K562 (cell line): ENCODE measurements around the gene SYT6. TPM values are rescaled to one million over a fixed set of nuclear protein-coding genes. Genes with fewer than 3 reads are reported as not detected.

ENCODE experiments used
- ATAC-seq: fragments of 200-7000 bp; cut with Tn5 transposase; 3 replicates; pipeline ENCODE4 v1.9.1; 2020; ENCODE audit warnings: moderate library complexity
- BruUV-seq: library from RNA; stranded (reverse); fragments of 400-500 nt; replicated peaks from 2 replicates; lab custom pipeline; 2021; lab: Mats Ljungman, UMichigan
- CTCF ChIA-PET: fragments of 300-600 bp; formaldehyde crosslinking; extraction: SDS; loops from one replicate; lab custom pipeline; 2021; ENCODE audit warnings: low intra/inter-chr PET ratio; lab: Yijun Ruan, JAX
- POLR2A ChIA-PET: fragments of 300-600, 350-650 bp; sonication (Branson Sonifier 250); formaldehyde crosslinking; extraction: SDS; loops from one replicate; lab custom pipeline; 2021; ENCODE audit warnings: antibody characterized with exemption, inconsistent platforms; lab: Yijun Ruan, JAX
- DNase-seq, 4 experiments: peaks; one replicate each; pipeline versions ENCODE4 v3.0.0 to v3.0.0-alpha.2; 2011 to 2018; ENCODE audit warnings: low spot score in 3 of 4, mixed read lengths in 3 of 4; ENCODE audit errors: extremely low read depth in 1 of 4
- FAIRE-seq: peaks from 2 replicates; lab custom pipeline; 2011; peaks lifted over from hg19 to GRCh38; lab: Jason Lieb, UNC
- H2AFZ ChIP-seq: 2 replicates; pipeline ENCODE4 v1.6.0; 2011; ENCODE audit warnings: low read depth, low read length, control low read depth, inconsistent platforms
- H3K27ac ChIP-seq: fragments of 200-600 bp; 3 replicates; pipeline ENCODE4 v1.8.0; 2011; ENCODE audit warnings: low read depth, mild to moderate bottlenecking, control low read depth, inconsistent platforms, low read length, moderate library complexity, mixed read lengths; ENCODE audit errors: extremely low read depth
- H3K27me3 ChIP-seq, 2 experiments: fragments of 300-600 bp in 1 of 2; 2 replicates in 1 of 2; 3 replicates in 1 of 2; pipeline versions ENCODE4 v1.6.0 to v1.8.0; 2011; ENCODE audit warnings: inconsistent platforms in 2 of 2, low read length in 2 of 2, mild to moderate bottlenecking in 1 of 2, mixed read lengths in 1 of 2, moderate library complexity in 1 of 2; ENCODE audit not compliant: control insufficient read depth in 2 of 2, insufficient read depth in 2 of 2
- H3K36me3 ChIP-seq: fragments of 300-600 bp; 3 replicates; pipeline ENCODE4 v1.8.0; 2011; ENCODE audit warnings: mild to moderate bottlenecking, low read length, inconsistent platforms; ENCODE audit not compliant: control insufficient read depth, insufficient read depth
- H3K4me1 ChIP-seq, 2 experiments: fragments of 200-600 bp in 1 of 2; replicated peaks in 1 of 2; 2 replicates in 1 of 2; 3 replicates in 1 of 2; pipeline versions ENCODE4 v1.5.1 to v1.8.0; 2011; ENCODE audit warnings: inconsistent platforms in 2 of 2, low read length in 2 of 2, mild to moderate bottlenecking in 1 of 2, mixed read lengths in 1 of 2, moderate library complexity in 1 of 2; ENCODE audit not compliant: control insufficient read depth in 2 of 2, insufficient read depth in 2 of 2
- H3K4me2 ChIP-seq: 2 replicates; pipeline ENCODE4 v1.6.1; 2011; ENCODE audit warnings: low read length, control low read depth, inconsistent platforms, mixed read lengths; ENCODE audit not compliant: insufficient read depth
- H3K4me3 ChIP-seq: fragments of 200-600 bp; sonication (generic), shearing (Covaris generic); 2 replicates; pipeline ENCODE4 v1.5.1; 2016; ENCODE audit warnings: control low read depth, inconsistent platforms
- H3K79me2 ChIP-seq: fragments of 200-600 bp; 3 replicates; pipeline ENCODE4 v1.8.0; 2011; ENCODE audit warnings: low read length, inconsistent platforms; ENCODE audit not compliant: control insufficient read depth, insufficient read depth
- H3K9ac ChIP-seq, 2 experiments: 2 replicates each; pipeline versions ENCODE4 v1.6.0 to v1.6.1; 2011; ENCODE audit warnings: low read depth in 2 of 2, low read length in 2 of 2, control low read depth in 1 of 2, inconsistent platforms in 1 of 2, mild to moderate bottlenecking in 1 of 2, mixed read lengths in 1 of 2; ENCODE audit not compliant: insufficient read depth in 1 of 2
- H3K9me1 ChIP-seq: one replicate; pipeline ENCODE4 v1.6.0; 2011; ENCODE audit warnings: inconsistent platforms, mild to moderate bottlenecking, low read length, moderate library complexity; ENCODE audit not compliant: control insufficient read depth, insufficient read depth
- H3K9me3 ChIP-seq: replicated peaks from 2 replicates; pipeline ENCODE4 v1.5.1; 2011; ENCODE audit warnings: low read depth, low read length, inconsistent platforms; ENCODE audit not compliant: control insufficient read depth, insufficient read depth
- H4K20me1 ChIP-seq: replicated peaks from 2 replicates; pipeline ENCODE4 v1.6.1; 2011; ENCODE audit warnings: low read length, inconsistent platforms, mixed read lengths; ENCODE audit not compliant: control insufficient read depth, insufficient read depth
- ARNT ChIP-seq, 2 experiments: fragments of 450-650 bp; IDR thresholded peaks; 2 replicates each; pipeline ENCODE4 v1.6.1; 2016; ENCODE audit warnings: mild to moderate bottlenecking in 1 of 2
- HNRNPH1 ChIP-seq: fragments of 200-400 bp; formaldehyde crosslinking; optimal IDR thresholded peaks from 2 replicates; pipeline ENCODE3; 2017; ENCODE audit warnings: low read depth, mild to moderate bottlenecking, low read length, moderate library complexity
- MAFG ChIP-seq: fragments of 450-650 bp; conservative IDR thresholded peaks from 2 replicates; pipeline ENCODE4 v1.6.1; 2016; ENCODE audit warnings: missing genetic modification characterization, missing compliant biosample characterization
- MYC ChIP-seq, 2 experiments: fragments of 250-450 bp in 1 of 2; sonication (Bioruptor Pico) in 1 of 2; IDR thresholded peaks; 2 replicates each; pipeline versions ENCODE4 v1.5.1 to v1.6.1; 2012 to 2021; ENCODE audit warnings: low read depth in 2 of 2, borderline replicate concordance in 1 of 2, improper control_type of control experiment in 1 of 2, low read length in 1 of 2, mild to moderate bottlenecking in 1 of 2, moderate library complexity in 1 of 2
- POLR3A ChIP-seq: IDR thresholded peaks from 2 replicates; pipeline ENCODE4 v1.6.1; 2011; ENCODE audit warnings: borderline replicate concordance, mild to moderate bottlenecking, moderate library complexity; ENCODE audit not compliant: insufficient read length, insufficient read depth; ENCODE audit errors: extremely low read depth
- TAL1 ChIP-seq: fragments of 450-650 bp; IDR thresholded peaks from 2 replicates; pipeline ENCODE4 v1.6.1; 2016; ENCODE audit warnings: mild to moderate bottlenecking
- TSC22D4 ChIP-seq: fragments of 450-650 bp; IDR thresholded peaks from 2 replicates; pipeline ENCODE4 v1.6.1; 2016; ENCODE audit warnings: missing genetic modification characterization, missing biosample characterization, control low read depth
- ZBTB33 ChIP-seq: sonication (generic); formaldehyde crosslinking; IDR thresholded peaks from 2 replicates; pipeline ENCODE4 v1.8.1; 2023; ENCODE audit warnings: mild to moderate bottlenecking, missing genetic modification reagents
- ZKSCAN8 ChIP-seq: fragments of 200-800 bp; sonication (Bioruptor generic); IDR thresholded peaks from 2 replicates; pipeline ENCODE4 v1.6.1; 2016; ENCODE audit warnings: missing genetic modification characterization, missing compliant biosample characterization
- ZNF253 ChIP-seq: fragments of 250-450 bp; sonication (Bioruptor Pico); conservative IDR thresholded peaks from 2 replicates; pipeline ENCODE4 v1.6.1; 2021; ENCODE audit warnings: mild to moderate bottlenecking
- ZNF384 ChIP-seq: IDR thresholded peaks from 2 replicates; pipeline ENCODE4 v1.6.1; 2012; ENCODE audit warnings: low read depth, low read length, improper control_type of control experiment
- WGBS: fragments of 100-300 bp; shearing (Covaris generic); methylation state at CpG from one replicate; pipeline ENCODE4 v1.1.6; 2016; ENCODE audit warnings: low coverage, mixed read lengths; ENCODE audit not compliant: insufficient coverage; ENCODE audit errors: missing lambda C conversion rate; 5-methylcytosine and 5-hydroxymethylcytosine counted together
- in situ Hi-C: fragments of 300-500 bp; cut with MboI; formaldehyde crosslinking; loops from 4 replicates; pipeline ENCODE4 v1.15.0; 2018; ENCODE audit warnings: inconsistent platforms, mixed read lengths
- intact Hi-C: fragments of 100-400 bp; cut with micrococcal nuclease; formaldehyde crosslinking; loops from 2 replicates; pipeline ENCODE4 v1.14.2; 2022
- polyA plus RNA-seq, 8 experiments: library from polyadenylated mRNA; depleted of rRNA in 4 of 8; stranded (reverse) in 5 of 8; unstranded in 3 of 8; fragments of >200 nt; fragmentation: Nextera tagmentation in 2 of 8; fragmentation: Illumina TruSeq in 1 of 8; extraction: Ambion mirVana in 2 of 8; extraction: Trizol in 1 of 8; gene quantifications; 2 replicates each; pipeline versions ENCODE4 v1.2.1 to v1.2.3, GENCODE V29; 2011 to 2014; ENCODE audit warnings: inconsistent platforms in 1 of 8, missing spikeins in 1 of 8
- total RNA-seq, 7 experiments: library from RNA; depleted of rRNA in 6 of 7; stranded (reverse); fragments of >200 nt in 6 of 7; fragmentation: Illumina TruSeq in 2 of 7; extraction: Trizol in 2 of 7; gene quantifications; 2 replicates each; pipeline versions ENCODE4 v1.2.1 to v1.2.3, GENCODE V29; 2011 to 2021; ENCODE audit warnings: low replicate concordance in 1 of 7
- TF ChIP-seq, protein P1 (sequence below): sonication (generic); formaldehyde crosslinking; IDR thresholded peaks from 2 replicates; pipeline ENCODE4 v1.4.0; 2020; ENCODE audit warnings: mild to moderate bottlenecking, missing genetic modification reagents

SYT6 gene
- total and polyA plus RNA-seq, 9 of the 15 experiments (the other 6 are each of a cell fraction or from before 2014, with no cell fraction given): 0.06 TPM; not detected in 8

- H3K27me3 ChIP-seq: peaks cover 3 to 5% of the 10 kb centered on the region in 2 experiments; a peak in 2 of 5 replicates
- TF ChIP-seq MAFG (tag) (peak; percentile 46), POLR3A (no peak)
Observed at GRCh38 chr1:114195819-114196218, 42.1 kb upstream of the SYT6 start.

GRCh38 chr1:114192328-114192727, 38.7 kb upstream of the SYT6 start:
- no peak overlapping the region for H3K4me3 ChIP-seq
- no peak for FAIRE-seq
- H4K20me1 ChIP-seq: no peaks in the 10 kb centered on the region
- no peak for DNase-seq
- H3K9ac ChIP-seq: no peak overlapping the region
- H3K27ac ChIP-seq: no peak overlapping the region
- 2% methylated on average over 5 of the region's 5 CpGs for WGBS
- H3K9me1 ChIP-seq: no peaks in the 10 kb centered on the region
- no peak overlapping the region for H2AFZ ChIP-seq
- BruUV-seq: no TSS peak
- in situ Hi-C loops: no loop called here
- peaks cover 0 to 6% of the 10 kb centered on the region in 2 experiments; a peak in 1 of 5 replicates for H3K4me1 ChIP-seq
- H3K27me3 ChIP-seq: peaks cover 3 to 12% of the 10 kb centered on the region in 2 experiments; a peak in 1 of 5 replicates
- intact Hi-C loops: no loop called here
- peak; percentile 39; the same call in 1 of the 3 replicates for ATAC-seq
- no peaks in the 10 kb centered on the region for H3K9me3 ChIP-seq
- POLR2A ChIA-PET: interaction anchor here (0.7 kb wide), 1 partner anchor 33 kb away, joined by 3 read pairs; no protein-coding TSS in a partner anchor
- no peak overlapping the region for H3K4me2 ChIP-seq
- H3K36me3 ChIP-seq: no peaks in the 10 kb centered on the region
- CTCF ChIA-PET: no interaction called here
- H3K79me2 ChIP-seq: no peaks in the 10 kb centered on the region
- TF ChIP-seq ZNF384: no peak
- TF ChIP-seq TAL1: no peak
- no peak for TF ChIP-seq ZBTB33
- no peak for TF ChIP-seq TSC22D4
- TF ChIP-seq HNRNPH1: no peak
- TF ChIP-seq ARNT (IDR thresholded peaks at IDR 0.05): no peak
- TF ChIP-seq, protein P1, sequence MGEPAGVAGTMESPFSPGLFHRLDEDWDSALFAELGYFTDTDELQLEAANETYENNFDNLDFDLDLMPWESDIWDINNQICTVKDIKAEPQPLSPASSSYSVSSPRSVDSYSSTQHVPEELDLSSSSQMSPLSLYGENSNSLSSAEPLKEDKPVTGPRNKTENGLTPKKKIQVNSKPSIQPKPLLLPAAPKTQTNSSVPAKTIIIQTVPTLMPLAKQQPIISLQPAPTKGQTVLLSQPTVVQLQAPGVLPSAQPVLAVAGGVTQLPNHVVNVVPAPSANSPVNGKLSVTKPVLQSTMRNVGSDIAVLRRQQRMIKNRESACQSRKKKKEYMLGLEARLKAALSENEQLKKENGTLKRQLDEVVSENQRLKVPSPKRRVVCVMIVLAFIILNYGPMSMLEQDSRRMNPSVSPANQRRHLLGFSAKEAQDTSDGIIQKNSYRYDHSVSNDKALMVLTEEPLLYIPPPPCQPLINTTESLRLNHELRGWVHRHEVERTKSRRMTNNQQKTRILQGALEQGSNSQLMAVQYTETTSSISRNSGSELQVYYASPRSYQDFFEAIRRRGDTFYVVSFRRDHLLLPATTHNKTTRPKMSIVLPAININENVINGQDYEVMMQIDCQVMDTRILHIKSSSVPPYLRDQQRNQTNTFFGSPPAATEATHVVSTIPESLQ (CRISPR knock-in tag): no peak
- TF ChIP-seq ZNF253 (CRISPR knock-in tag): no peak
- TF ChIP-seq MYC (IDR thresholded peaks at IDR 0.05; ENCODE audit: low read depth, low read length): no peak
- TF ChIP-seq MYC (CRISPR knock-in tag; IDR thresholded peaks at IDR 0.05; ENCODE audit: borderline replicate concordance, low read depth): no peak
- no peak for TF ChIP-seq ZKSCAN8 (CRISPR knock-in tag)

More at GRCh38 chr1:114195819-114196218, 42.1 kb upstream of the SYT6 start:
- H3K79me2 ChIP-seq: no peaks in the 10 kb centered on the region
- no peaks in the 10 kb centered on the region for H3K36me3 ChIP-seq
- no peaks in the 10 kb centered on the region for H3K9me3 ChIP-seq
- H3K4me1 ChIP-seq: no peaks in the 10 kb centered on the region
- intact Hi-C loops: no loop called here
- ChIA-PET CTCF (no interaction called here), POLR2A (no interaction called here)
- H3K9me1 ChIP-seq: no peaks in the 10 kb centered on the region
- WGBS: 0% methylated on average over 3 of the region's 3 CpGs
- H3K4me2 ChIP-seq: no peak overlapping the region
- FAIRE-seq (no peak), DNase-seq (no peak), ATAC-seq (no peak)
- in situ Hi-C loops: no loop called here
- H4K20me1 ChIP-seq: peaks cover 3% of the 10 kb centered on the region; the same call in 1 of the 2 replicates
- H2AFZ ChIP-seq: no peak overlapping the region
- H3K9ac ChIP-seq: no peak overlapping the region
- H3K4me3 ChIP-seq: no peak overlapping the region
- BruUV-seq: no TSS peak
- H3K27ac ChIP-seq: no peak overlapping the region
